ENCODE results near the gene FAM83G.

FAM83G gene

GRCh38 chr17:18987862-18988545 lies 16.6 kb downstream of the FAM83G start:
- DNase-seq (ENCODE audit: low read depth) = no peak

- no peak for DNase-seq (ENCODE audit: low read depth)
Observed at GRCh38 chr17:18987230-18987610, 17.3 kb downstream of the FAM83G start.

DNA sequence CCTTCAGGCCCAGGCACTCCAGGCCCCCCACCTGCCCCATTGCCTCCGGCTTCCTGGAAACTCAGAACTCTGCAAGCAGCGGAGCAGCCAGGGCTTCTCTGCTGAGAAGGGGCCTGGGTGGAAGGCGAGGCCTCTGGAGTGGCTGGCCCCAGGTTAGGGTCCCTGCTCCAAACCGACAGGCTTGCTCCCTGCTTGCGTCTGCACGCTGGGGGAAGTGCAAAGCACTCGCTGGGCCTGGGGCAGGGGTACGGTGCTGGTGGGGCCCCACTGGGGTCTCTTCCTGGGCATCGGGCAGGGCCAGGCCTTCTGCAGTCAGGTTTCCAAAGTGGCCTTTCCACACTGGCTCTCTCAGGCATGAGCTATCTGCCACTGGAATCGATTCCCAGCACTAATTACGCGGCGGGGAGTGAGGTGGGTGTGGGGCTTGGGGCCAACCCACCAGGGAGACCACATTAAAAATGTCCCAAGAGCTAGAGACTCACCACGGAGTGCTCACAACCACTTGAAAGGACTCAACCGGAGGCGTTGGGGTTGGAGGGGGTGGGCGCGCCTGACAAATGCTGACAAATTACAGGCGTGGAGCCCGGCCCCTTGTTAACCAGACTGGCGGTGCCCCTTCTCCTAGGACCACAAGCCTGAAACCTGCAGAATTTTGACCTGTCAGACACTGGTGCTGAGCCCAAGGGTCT lies 17.9 kb downstream of the FAM83G start:
- no peak for DNase-seq (ENCODE audit: low read depth)

- no peak for DNase-seq (ENCODE audit: low read depth)
Observed at GRCh38 chr17:18985475-18985874, 19.1 kb downstream of the FAM83G start.

GRCh38 chr17:18984273-18985114 lies 20.1 kb downstream of the FAM83G start:
- DNase-seq (ENCODE audit: low read depth) = no peak

DNA sequence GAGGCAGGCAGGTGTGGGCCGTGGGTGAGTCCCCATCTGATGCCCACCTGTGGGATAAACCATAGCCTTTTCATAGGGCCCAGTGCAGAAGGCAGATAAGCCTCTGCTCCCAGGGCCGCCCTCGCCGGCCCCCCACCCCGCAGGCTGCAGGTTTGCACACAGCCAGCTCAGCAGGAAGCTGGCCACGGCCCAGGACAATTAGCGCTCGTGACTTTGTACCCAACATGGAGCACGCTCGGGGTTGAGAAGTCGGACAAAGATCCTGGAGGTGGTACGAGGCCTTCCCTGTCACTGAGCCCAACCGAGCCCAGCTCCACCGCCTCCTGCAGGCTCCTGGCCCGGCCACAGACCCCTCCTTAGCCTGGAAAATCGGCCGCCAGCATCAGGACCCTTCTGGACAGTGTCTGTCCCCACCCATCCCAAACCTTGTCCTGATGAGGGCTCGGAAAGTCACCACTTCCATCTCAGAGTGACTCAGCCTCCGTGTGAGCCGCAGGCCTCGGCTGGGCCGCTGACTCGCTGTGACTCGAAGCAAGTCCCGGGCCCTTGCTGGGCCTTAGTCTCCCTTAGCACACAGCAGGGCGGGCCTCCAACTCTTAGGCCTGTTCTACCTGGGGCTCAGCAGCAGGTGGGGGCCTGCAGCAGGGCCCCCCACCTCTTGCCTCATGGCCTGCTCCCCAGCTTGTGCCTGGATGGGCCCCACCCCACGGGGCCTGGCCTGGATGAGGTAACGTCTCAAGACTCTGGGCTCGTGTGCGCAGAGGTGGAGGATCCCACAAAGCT lies 22.7 kb downstream of the FAM83G start:
- DNase-seq (ENCODE audit: low read depth) = peak; percentile 46

DNA sequence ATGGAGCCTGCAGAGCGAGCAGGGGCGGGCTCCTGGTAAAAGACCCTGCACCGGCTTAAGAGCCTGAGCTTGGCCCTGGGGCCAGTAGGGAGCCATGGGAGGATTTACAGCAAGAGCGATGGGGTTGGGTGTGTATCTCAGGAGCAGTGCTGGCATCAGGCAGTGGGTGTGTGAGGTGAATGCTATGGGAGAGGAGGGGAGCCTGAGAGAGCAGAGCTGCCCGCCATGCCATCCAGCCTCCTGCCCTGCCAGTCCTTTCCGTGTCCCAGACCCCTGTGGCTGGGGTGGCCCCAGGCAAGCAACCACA lies 23.3 kb downstream of the FAM83G start:
- DNase-seq (ENCODE audit: low read depth) = no peak

- peak; percentile 55 for DNase-seq (ENCODE audit: low read depth)
Observed at GRCh38 chr17:18980682-18981334, 23.8 kb downstream of the FAM83G start.

GRCh38 chr17:18978655-18979054 lies 25.9 kb downstream of the FAM83G start:
- DNase-seq (ENCODE audit: low read depth) = no peak

- no peak for DNase-seq (ENCODE audit: low read depth)
Observed at GRCh38 chr17:18978050-18978449, 26.5 kb downstream of the FAM83G start.

GRCh38 chr17:18977646-18978045 lies 26.9 kb downstream of the FAM83G start:
- no peak for DNase-seq (ENCODE audit: low read depth)

GRCh38 chr17:18977021-18977420 lies 27.5 kb downstream of the FAM83G start:
- DNase-seq (ENCODE audit: low read depth) = no peak

- no peak for DNase-seq (ENCODE audit: low read depth)
Observed at GRCh38 chr17:18976201-18976600, 28.4 kb downstream of the FAM83G start.

DNA sequence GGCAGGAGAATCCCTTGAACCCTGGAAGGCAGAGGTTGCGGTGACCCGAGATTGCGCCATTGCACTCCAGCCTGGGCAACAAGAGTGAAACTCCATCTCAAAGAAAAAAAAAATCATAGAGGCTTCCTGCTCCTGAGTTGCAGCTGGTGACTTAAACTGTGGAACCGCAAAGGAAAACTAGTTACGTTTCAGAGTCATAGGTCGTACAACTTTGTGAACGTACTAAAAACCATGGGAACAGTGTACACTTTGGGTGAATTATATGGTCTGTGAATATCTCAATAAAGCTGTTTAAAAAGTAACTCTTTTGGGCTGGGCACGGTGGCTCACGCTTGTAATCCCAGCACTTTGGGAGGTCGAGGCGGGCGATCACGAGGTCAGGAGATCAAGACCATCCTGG lies 29.0 kb downstream of the FAM83G start:
- no peak for DNase-seq (ENCODE audit: low read depth)

GRCh38 chr17:18974407-18975149 lies 30.0 kb downstream of the FAM83G start:
- DNase-seq (ENCODE audit: low read depth) = peak; percentile 38

DNA sequence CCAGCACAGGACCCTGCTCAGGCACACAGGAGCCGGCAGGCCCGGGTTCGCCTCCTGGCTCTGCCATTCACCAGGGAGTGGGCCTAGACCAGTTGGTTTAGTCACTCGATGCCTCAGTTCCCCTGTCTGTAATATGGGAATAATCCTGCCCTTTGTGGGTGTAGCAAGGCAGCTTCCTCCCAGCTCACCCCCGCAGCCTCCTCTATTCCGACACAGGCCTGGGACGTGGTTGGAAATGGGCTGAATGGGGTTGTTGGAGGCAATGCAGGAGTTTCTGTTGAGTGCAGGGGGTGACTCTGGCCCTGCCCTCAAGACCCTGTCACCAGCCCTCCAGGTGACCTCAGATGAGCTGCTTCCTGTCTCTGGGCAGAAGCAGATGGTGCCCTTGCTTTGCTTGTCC lies 32.8 kb downstream of the FAM83G start:
- DNase-seq (ENCODE audit: low read depth) = no peak

DNA sequence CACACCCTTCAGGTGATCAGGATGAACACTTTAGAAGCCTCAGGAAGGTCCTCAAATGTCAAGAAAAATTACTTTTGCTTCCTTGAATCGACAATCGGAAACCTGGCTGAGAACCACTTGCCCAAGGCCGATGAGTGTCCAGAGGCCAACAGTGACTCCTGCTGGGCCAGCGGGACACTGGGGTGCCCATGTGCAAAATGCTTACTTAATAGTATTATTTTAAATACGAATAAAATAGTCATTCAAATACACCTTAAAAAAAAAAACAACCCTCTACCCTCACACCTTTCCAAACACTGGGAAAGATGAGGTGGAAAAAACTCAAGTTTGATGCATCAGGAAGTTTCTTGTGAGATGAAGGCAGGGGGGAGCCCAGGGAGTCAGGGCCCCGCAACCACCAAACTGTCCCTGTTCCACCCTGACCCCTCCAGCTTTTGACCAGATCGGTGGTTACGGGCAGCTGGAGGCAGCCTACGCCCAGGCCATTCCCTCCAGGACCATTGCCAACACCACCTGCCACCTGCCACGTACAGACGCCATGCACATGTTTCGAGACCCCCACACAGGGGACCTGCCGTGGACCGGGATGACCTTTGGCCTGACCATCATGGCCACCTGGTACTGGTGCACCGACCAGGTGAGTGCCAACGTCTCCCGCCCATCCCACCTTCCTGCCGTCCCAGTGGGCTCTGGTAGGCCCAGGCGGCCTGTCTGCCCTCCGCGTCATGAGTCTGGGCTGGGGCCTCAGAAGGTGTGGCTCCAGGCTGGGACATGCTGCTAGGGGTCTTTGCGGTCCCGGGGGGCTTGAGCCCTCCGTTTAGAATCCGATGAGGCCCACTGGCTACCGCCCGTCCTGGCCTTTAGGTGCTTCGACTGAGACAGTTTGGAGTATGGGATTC lies 33.7 kb downstream of the FAM83G start:
- no peak for DNase-seq (ENCODE audit: low read depth)

- DNase-seq (ENCODE audit: low read depth) = peak; percentile 24
Observed at GRCh38 chr17:18968945-18969887, 35.3 kb downstream of the FAM83G start.

DNA sequence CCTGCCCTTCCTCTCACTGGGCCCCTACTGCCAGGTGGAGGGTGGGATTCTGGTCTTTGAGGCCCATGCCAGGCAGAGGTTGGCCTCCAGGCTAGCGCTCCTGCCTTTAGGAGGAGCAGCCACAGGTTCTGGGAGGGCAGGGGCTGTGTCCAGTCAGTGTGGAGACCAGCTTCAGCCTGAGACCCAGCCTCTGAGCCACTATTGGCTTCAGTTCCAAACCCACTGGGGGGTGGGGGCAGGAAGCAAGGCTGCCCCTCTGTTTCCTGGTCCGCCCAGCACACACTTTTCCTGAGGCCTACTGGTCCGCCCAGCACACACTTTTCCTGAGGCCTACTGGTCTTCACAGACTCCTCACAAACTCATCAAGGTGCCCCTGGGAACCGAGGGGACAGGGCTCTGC lies 36.2 kb downstream of the FAM83G start:
- DNase-seq (ENCODE audit: low read depth) = no peak

Measured in amniotic epithelial cell (primary cell).